Measurements from ENCODE around the gene GAB1. TPM values are rescaled to one million over a fixed set of nuclear protein-coding genes. Genes with fewer than 3 reads are reported as not detected.
A peak's percentile ranks its signal among the peaks of the same experiment; 100 is the strongest.

GAB1 gene
- total RNA-seq, 1 experiment from 2014 or later, result 15.3 TPM

- H3K79me2 ChIP-seq (ENCODE audit: insufficient read depth, low read length), result no peaks in the 10 kb centered on the region
- H3K56ac ChIP-seq (ENCODE audit: insufficient read length, low read depth, low read length), result no peak overlapping the region
- H3K23me2 ChIP-seq (ENCODE audit: insufficient read length, low read depth, low read length, poor library complexity, severe bottlenecking), result no peaks in the 10 kb centered on the region
- TF ChIP-seq, protein P1, sequence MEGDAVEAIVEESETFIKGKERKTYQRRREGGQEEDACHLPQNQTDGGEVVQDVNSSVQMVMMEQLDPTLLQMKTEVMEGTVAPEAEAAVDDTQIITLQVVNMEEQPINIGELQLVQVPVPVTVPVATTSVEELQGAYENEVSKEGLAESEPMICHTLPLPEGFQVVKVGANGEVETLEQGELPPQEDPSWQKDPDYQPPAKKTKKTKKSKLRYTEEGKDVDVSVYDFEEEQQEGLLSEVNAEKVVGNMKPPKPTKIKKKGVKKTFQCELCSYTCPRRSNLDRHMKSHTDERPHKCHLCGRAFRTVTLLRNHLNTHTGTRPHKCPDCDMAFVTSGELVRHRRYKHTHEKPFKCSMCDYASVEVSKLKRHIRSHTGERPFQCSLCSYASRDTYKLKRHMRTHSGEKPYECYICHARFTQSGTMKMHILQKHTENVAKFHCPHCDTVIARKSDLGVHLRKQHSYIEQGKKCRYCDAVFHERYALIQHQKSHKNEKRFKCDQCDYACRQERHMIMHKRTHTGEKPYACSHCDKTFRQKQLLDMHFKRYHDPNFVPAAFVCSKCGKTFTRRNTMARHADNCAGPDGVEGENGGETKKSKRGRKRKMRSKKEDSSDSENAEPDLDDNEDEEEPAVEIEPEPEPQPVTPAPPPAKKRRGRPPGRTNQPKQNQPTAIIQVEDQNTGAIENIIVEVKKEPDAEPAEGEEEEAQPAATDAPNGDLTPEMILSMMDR (conservative IDR thresholded peaks at IDR 0.05), result no peak
- H2AK5ac ChIP-seq (ENCODE audit: insufficient read length, low read length), result no peak overlapping the region
- H2AFZ ChIP-seq (ENCODE audit: low read length), result no peak overlapping the region
- H4K5ac ChIP-seq (ENCODE audit: insufficient read length, low read depth, low read length), result no peak overlapping the region
- no peaks in the 10 kb centered on the region for H3K36me3 Mint-ChIP-seq (ENCODE audit: insufficient read depth in 1 of 3, low read depth in 3 of 3)
- H3K27me3 Mint-ChIP-seq (ENCODE audit: low read depth), result no peaks in the 10 kb centered on the region
- no peak overlapping the region for H2BK15ac ChIP-seq (ENCODE audit: low read depth, low read length)
- H2BK20ac ChIP-seq (ENCODE audit: low read depth, low read length, poor library complexity, severe bottlenecking), result no peak overlapping the region
- H3K23ac ChIP-seq (ENCODE audit: insufficient read length, low read depth, low read length), result no peak overlapping the region
- H3K4me3 Mint-ChIP-seq, result no peak overlapping the region
- H3K9me3 Mint-ChIP-seq, result no peaks in the 10 kb centered on the region
- peaks cover 50 to 56% of the 10 kb centered on the region in 2 experiments for H3K4me1 Mint-ChIP-seq
- no peak overlapping the region for H3K9ac ChIP-seq (ENCODE audit: extremely low read depth, insufficient read length, low read length)
- no peak overlapping the region for H3K4ac ChIP-seq (ENCODE audit: low read depth, low read length)
- no CpG with 5 or more reads among the region's 8 CpGs for WGBS (ENCODE audit: extremely low coverage, insufficient read length, low lambda C conversion rate)
- H2BK12ac ChIP-seq (ENCODE audit: insufficient read length, low read depth, low read length), result no peak overlapping the region
- no peak overlapping the region for H2BK5ac ChIP-seq (ENCODE audit: insufficient read length, low read length)
- peak overlapping the region; percentile 3 to 79 (median 36); a peak in 4 of 7 replicates for H3K27ac Mint-ChIP-seq
- no peaks in the 10 kb centered on the region for H3K9me3 ChIP-seq (ENCODE audit: control insufficient read depth, low read depth, low read length)
- peaks cover 8% of the 10 kb centered on the region for H3K4me1 ChIP-seq (ENCODE audit: insufficient read depth, low read length)
- H3K79me1 ChIP-seq (ENCODE audit: insufficient read depth, low read depth, low read length, poor library complexity, severe bottlenecking), result no peaks in the 10 kb centered on the region
- H2BK120ac ChIP-seq (ENCODE audit: low read depth, low read length, poor library complexity, severe bottlenecking), result no peak overlapping the region
- H4K91ac ChIP-seq (ENCODE audit: insufficient read length, low read depth, low read length), result no peak overlapping the region
- no peak overlapping the region for H3K18ac ChIP-seq (ENCODE audit: insufficient read length, low read depth, low read length)
- H3K4me2 ChIP-seq (ENCODE audit: insufficient read depth, insufficient read length, low read length), result no peak overlapping the region
- H3T11ph ChIP-seq (ENCODE audit: low read length), result no peak overlapping the region
- no peaks in the 10 kb centered on the region for H3K27me3 ChIP-seq (ENCODE audit: insufficient read depth, low read length)
- peak overlapping the region; percentile 49; the same call in 1 of the 2 replicates for H3K14ac ChIP-seq (ENCODE audit: insufficient read depth, low read length)
- no peak for DNase-seq
- no peak overlapping the region for H3K27ac ChIP-seq (ENCODE audit: insufficient read length, low read depth, low read length)
- no peaks in the 10 kb centered on the region for H4K20me1 ChIP-seq (ENCODE audit: control insufficient read depth, insufficient read depth, insufficient read length)
- H4K8ac ChIP-seq (replicated peaks; ENCODE audit: insufficient read length, low read depth, low read length), result no peak overlapping the region
Observed at GRCh38 chr4:143381189-143382118, 44.8 kb downstream of the GAB1 start.
